T1000 (cell line): Measurements from ENCODE around the gene KRT40.

ENCODE experiments used
- DNase-seq: peaks from one replicate; lab custom pipeline; 2025; ENCODE audit warnings: mixed read lengths; lab: John Stamatoyannopoulos, UW

Gene KRT40

GRCh38 chr17:40952154-40952553 is 32.0 kb downstream of the KRT40 start:
- DNase-seq, result no peak

GRCh38 chr17:40951011-40951622 is 33.0 kb downstream of the KRT40 start:
- DNase-seq, result no peak

GRCh38 chr17:40950176-40950575 is 34.0 kb downstream of the KRT40 start:
- DNase-seq, result no peak

GRCh38 chr17:40949418-40949817 is 34.7 kb downstream of the KRT40 start:
- DNase-seq, result no peak

GRCh38 chr17:40947929-40948328 is 36.2 kb downstream of the KRT40 start:
- no peak for DNase-seq

GRCh38 chr17:40945414-40945813 is 38.7 kb downstream of the KRT40 start:
- no peak for DNase-seq

- DNase-seq, result no peak
These were observed 39.6 kb downstream of the KRT40 start for GRCh38 chr17:40944531-40944930.

GRCh38 chr17:40942553-40942952 is 41.6 kb downstream of the KRT40 start:
- no peak for DNase-seq

GRCh38 chr17:40940266-40940665 is 43.9 kb downstream of the KRT40 start:
- DNase-seq, result no peak

GRCh38 chr17:40938981-40939380 is 45.1 kb downstream of the KRT40 start:
- DNase-seq, result no peak

- DNase-seq, result no peak
These were observed 46.7 kb downstream of the KRT40 start, which contains the start of gene KRT23 for GRCh38 chr17:40937384-40937819. KRT23 (minus strand) TSS chr17:40937646; CDS start chr17:40936603, 1,043 bp downstream.

- DNase-seq, result no peak
These were observed 47.1 kb downstream of the KRT40 start for GRCh38 chr17:40936976-40937375.

GRCh38 chr17:40936437-40936971 is 47.6 kb downstream of the KRT40 start:
- no peak for DNase-seq

GRCh38 chr17:40935624-40936023 is 48.5 kb downstream of the KRT40 start:
- DNase-seq, result no peak

GRCh38 chr17:40932608-40933007 is 51.5 kb downstream of the KRT40 start:
- no peak for DNase-seq

- no peak for DNase-seq
These were observed 52.8 kb downstream of the KRT40 start for GRCh38 chr17:40931311-40931710.
